HG03342 (cell line): Measurements from ENCODE around the gene RFPL2.
"Not testable (repeated sequence)": the region's sequence is repeated elsewhere in the genome, so short reads cannot be mapped to it uniquely, and the experiment has no call there.

ENCODE experiments used
- ATAC-seq: cut with Tn5 transposase; IDR thresholded peaks from one replicate; pipeline ENCODE4 v1.9.1; 2021; ENCODE audit warnings: mild to moderate bottlenecking, moderate library complexity; ENCODE audit not compliant: unreplicated experiment

Gene RFPL2

DNA sequence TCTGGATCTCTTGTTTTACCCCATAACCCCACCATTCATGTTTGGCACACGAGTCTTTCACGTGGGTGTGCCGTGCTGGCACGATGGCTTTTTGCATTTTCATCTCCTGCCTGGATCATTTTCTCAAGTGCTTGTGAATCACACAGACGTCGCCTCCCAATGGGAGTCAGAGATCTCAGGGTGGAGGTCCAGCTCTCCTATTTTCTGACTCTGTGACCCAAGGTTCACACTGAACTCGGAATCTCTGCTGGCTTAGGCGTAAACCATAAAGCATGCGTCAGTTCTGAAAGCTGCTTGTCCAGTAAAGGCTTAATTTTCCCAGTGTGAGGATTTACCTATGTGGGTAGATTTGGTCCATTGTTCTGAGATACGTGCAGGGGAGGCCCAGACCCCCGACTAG lies 29.8 kb downstream of the RFPL2 start:
- ATAC-seq = no peak

- ATAC-seq = no peak
Observed at GRCh38 chr22:32165681-32166080, 39.2 kb downstream of the RFPL2 start.

- ATAC-seq = no peak
Observed at GRCh38 chr22:32164075-32164860, 40.6 kb downstream of the RFPL2 start.

- ATAC-seq = not testable (repeated sequence)
Observed at GRCh38 chr22:32160411-32160810, 44.5 kb downstream of the RFPL2 start.

DNA sequence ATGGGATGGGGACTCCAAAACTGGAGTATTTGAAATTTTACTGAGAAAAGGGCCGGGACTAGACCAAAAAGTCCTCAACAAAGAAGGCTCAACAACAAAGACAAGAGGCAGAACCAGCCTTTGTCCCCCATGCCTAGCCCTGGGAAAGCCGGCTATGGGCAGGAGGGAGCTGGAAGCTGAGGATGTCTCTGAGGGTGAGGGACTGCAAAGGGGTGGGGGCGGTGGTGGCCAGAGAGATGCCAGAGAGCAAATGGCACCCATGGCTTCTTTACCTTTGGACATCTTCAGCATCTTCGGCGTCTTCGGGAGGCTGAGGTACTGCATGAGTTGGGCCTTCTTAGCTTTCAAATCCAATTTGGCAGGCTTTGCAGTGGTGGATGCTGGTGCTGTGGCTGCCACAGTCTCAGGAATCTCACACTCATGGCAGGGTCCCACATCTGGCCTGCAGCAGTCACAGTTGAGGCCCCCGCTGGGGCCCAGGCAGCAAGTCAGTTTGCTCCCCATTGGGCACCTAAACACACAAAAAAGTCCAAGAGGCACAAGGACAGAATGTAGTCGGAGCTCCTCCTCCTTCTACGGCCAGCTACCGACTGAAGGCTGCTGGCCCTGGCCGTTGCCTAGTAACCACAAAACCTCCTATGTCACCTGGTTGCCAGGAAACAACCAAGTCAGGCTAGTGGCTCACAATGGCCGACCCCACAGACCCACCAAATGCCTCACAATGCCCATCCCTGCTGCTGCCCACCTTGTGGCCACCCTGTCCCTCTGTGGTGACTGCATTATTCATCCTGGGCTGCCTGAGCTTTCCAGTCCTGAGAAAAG lies 46.0 kb downstream of the RFPL2 start, which contains the start of gene C22orf42:
TSS of gene C22orf42 (minus strand) at position 592 of the 822 bp plus-strand sequence. CDS start at position 504, 88 bp downstream.
- no peak for ATAC-seq

DNA sequence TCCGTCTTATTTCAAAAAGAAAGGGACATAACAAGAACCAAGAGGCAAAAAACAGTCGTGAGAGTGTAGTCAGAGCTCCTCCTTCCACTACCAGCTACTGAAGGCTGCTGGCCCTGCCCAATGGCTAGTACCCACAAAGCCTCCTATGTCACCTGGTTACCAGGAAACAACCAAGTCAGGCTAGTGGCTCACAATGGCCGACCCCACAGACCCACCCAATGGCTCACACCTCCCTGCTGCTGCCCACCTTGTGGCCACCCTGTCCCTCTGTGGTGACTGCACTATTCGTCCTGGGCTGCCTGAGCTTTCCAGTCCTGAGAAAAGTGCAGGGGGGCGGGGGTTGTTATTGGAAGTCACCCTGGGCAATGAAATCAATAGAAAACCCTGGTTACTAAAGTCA lies 47.2 kb downstream of the RFPL2 start:
- ATAC-seq = not testable (repeated sequence)

GRCh38 chr22:32154727-32155126 lies 50.1 kb downstream of the RFPL2 start:
- ATAC-seq = not testable (repeated sequence)

DNA sequence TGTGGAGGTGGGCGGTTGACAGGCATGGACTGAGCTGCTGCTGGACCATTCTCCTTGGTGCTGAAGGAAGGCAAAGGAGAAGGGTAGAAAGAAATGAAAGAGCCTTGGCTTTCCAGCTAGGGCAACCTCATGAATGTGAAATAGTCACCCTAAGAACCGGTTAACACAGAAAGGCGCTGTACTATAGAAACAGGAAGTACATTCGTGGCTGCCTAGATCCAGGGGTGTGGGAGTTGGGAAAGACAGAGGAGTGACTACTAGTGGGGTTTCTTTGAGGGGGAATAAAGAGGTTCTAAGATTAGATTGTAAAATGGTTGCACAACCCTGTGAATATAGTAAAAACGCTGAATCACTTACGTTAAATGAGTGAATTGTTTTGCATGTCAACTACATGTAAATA lies 53.2 kb downstream of the RFPL2 start:
- not testable (repeated sequence) for ATAC-seq

DNA sequence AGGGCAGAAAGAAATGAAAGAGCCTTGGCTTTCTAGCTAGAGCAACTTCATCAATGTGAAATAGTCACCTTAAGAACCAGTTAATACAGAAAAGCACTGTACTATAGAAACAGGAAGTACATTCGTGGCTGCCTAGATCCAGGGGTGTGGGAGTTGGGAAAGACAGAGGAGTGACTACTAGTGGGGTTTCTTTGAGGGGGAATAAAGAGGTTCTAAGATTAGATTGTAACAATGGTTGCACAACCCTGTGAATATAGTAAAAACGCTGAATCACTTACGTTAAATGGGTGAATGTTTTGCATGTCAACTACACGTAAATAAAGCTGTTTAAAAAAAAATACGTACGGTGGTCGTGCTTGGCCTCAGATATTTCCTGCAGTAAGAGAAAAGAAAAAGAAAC lies 54.2 kb downstream of the RFPL2 start:
- not testable (repeated sequence) for ATAC-seq

DNA sequence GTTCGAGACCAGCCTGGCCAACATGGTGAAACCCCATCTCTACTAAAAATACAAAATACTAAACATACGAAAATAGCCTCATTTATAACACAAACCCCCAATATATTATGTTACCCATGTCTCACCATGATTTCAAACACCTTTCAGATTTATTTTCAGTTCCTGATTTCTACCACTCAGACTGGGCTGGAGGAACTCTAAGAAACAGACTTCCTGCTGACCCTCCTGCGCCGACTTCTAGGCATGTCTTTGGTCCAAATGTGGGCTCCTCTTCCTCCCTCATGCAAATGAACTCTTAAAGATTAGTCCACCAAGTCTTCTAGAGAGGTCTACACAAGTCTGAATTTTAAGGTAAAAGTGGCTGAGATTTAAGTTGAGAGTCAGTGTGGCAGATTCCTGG lies 56.5 kb downstream of the RFPL2 start:
- not testable (repeated sequence) for ATAC-seq

DNA sequence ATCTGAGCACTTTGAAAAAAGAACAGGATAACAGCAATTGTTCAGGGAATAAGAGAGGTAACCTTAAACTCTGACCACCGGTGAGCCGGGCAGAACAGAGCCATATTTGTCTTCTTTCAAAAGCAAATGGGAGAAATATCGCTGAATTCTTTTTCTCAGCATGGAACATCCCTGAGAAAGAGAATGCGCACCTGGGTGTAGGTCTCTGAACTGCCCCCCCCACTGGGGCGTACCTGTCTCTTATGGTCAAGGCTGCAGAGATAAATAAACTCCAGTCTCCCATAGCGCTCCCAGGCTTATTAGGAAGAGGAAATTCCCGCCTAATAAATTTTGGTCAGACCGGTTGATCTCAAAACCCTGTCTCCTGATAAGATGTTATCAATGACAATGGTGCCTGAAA lies 57.7 kb downstream of the RFPL2 start:
- ATAC-seq = not testable (repeated sequence)

- no peak for ATAC-seq
Observed at GRCh38 chr22:32144496-32145274, 60.2 kb downstream of the RFPL2 start.

DNA sequence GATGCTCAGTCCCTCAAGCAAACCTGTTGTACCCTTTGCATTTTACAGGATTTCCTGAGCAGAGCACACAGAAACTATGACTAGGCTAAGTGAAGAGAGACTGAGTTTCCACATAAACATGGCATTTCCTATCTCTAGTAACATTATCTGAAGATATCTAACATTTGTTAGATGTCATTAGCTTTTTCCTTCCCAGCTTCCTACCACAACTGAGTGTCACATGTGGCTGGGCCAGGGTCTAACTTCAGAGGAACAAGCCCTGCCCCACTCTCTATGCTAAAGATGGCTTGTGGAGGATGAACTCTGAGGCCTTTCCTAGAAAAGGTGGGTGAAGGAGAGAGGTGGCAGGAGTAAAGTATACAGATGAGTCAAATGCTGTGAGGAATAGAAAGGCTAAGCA lies 62.3 kb downstream of the RFPL2 start:
- ATAC-seq = no peak

DNA sequence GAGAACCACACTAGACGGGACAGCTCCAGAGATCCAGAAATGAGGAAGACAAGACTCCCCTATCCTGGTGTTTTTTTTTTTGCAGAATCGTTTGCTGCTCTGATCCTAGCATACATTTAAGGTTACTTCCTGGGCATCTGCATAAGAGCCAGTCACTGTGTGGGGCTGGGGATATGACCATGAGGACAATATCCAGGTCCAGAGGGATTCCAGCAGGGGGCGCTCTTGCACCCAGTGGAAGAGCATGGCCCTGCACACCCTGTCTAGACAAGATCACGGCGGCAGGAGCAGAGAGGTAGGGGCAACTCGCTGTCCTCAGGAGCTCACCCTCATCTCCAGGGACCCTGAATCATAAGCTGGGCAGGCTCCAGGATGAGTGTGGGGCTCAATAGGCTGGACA lies 64.2 kb downstream of the RFPL2 start:
- ATAC-seq = not testable (repeated sequence)
